EL (cell line): ENCODE results near the gene CFAP74.
A peak's percentile ranks its signal among the peaks of the same experiment; 100 is the strongest.

Experiments used
- DNase-seq: peaks from one replicate; pipeline ENCODE4 v3.0.0-alpha.2; 2016

Gene CFAP74

GRCh38 chr1:1969505-1969900 is 34.1 kb downstream of the CFAP74 start:
- DNase-seq: no peak

- DNase-seq: no peak
These were observed 34.6 kb downstream of the CFAP74 start for GRCh38 chr1:1968767-1969504.

GRCh38 chr1:1967879-1968278 is 35.7 kb downstream of the CFAP74 start:
- no peak for DNase-seq

GRCh38 chr1:1967151-1967550 is 36.4 kb downstream of the CFAP74 start:
- no peak for DNase-seq

- DNase-seq: no peak
These were observed 37.4 kb downstream of the CFAP74 start for GRCh38 chr1:1966071-1966740.

GRCh38 chr1:1965546-1965945 is 38.0 kb downstream of the CFAP74 start:
- no peak for DNase-seq

- no peak for DNase-seq
These were observed 38.8 kb downstream of the CFAP74 start for GRCh38 chr1:1964811-1965210.

GRCh38 chr1:1963570-1963969 is 40.0 kb downstream of the CFAP74 start:
- no peak for DNase-seq

- DNase-seq: no peak
These were observed 40.8 kb downstream of the CFAP74 start for GRCh38 chr1:1962752-1963151.

GRCh38 chr1:1960480-1961196 is 42.9 kb downstream of the CFAP74 start:
- DNase-seq: no peak

GRCh38 chr1:1959840-1960479 is 43.6 kb downstream of the CFAP74 start:
- peak; percentile 77 for DNase-seq

GRCh38 chr1:1959459-1959839 is 44.1 kb downstream of the CFAP74 start:
- DNase-seq: no peak

GRCh38 chr1:1958071-1958541 is 45.5 kb downstream of the CFAP74 start:
- DNase-seq: no peak

- DNase-seq: no peak
These were observed 46.0 kb downstream of the CFAP74 start for GRCh38 chr1:1957533-1957961.

- DNase-seq: no peak
These were observed 46.7 kb downstream of the CFAP74 start for GRCh38 chr1:1956586-1957532.

GRCh38 chr1:1956101-1956500 is 47.5 kb downstream of the CFAP74 start:
- no peak for DNase-seq

- no peak for DNase-seq
These were observed 47.9 kb downstream of the CFAP74 start for GRCh38 chr1:1955621-1956094.

GRCh38 chr1:1954831-1955441 is 48.6 kb downstream of the CFAP74 start:
- DNase-seq: no peak

- DNase-seq: no peak
These were observed 49.6 kb downstream of the CFAP74 start for GRCh38 chr1:1954015-1954414.

GRCh38 chr1:1950940-1951339 is 52.6 kb downstream of the CFAP74 start:
- DNase-seq: no peak

- DNase-seq: no peak
These were observed 54.8 kb downstream of the CFAP74 start for GRCh38 chr1:1948783-1949182.

GRCh38 chr1:1947493-1947892 is 56.1 kb downstream of the CFAP74 start:
- DNase-seq: no peak
